Vagina (tissue), 2 donors: Measurements from ENCODE around the gene FBXL16. TPM values are rescaled to one million over a fixed set of nuclear protein-coding genes. Genes with fewer than 3 reads are reported as not detected.

Source experiments
- DNase-seq, 2 donors: peaks; one replicate each; pipeline ENCODE4 v3.0.0-alpha.2; 2017; ENCODE audit errors: extremely low spot score in 2 of 2
- H3K27ac ChIP-seq: fragments of 200-600 bp; sonication (generic); one replicate; pipeline ENCODE4 v1.5.1; 2019
- H3K27me3 ChIP-seq: fragments of 200-600 bp; sonication (generic); one replicate; pipeline ENCODE4 v1.5.1; 2019
- H3K36me3 ChIP-seq, 2 donors: fragments of 200-600 bp; sonication (generic); one replicate each; pipeline ENCODE4 v1.5.1; 2017 to 2019
- H3K4me1 ChIP-seq: fragments of 200-600 bp; sonication (generic); one replicate; pipeline ENCODE4 v1.5.1; 2019
- H3K4me3 ChIP-seq, 2 donors: fragments of 200-600 bp; sonication (generic); 1 replicate in 1 of 2; 2 replicates in 1 of 2; pipeline ENCODE4 v1.5.1; 2016 to 2019
- H3K9me3 ChIP-seq: fragments of 200-600 bp; sonication (generic); one replicate; pipeline ENCODE4 v1.5.1; 2019
- CTCF ChIP-seq, 3 experiments: fragments of 450-650 bp in 2 of 3; fragments of 200-600 bp in 1 of 3; sonication (generic) in 1 of 3; IDR thresholded peaks; one replicate each; pipeline ENCODE4 v1.5.1; 2017 to 2019; ENCODE audit warnings: antibody characterized with exemption in 3 of 3, mild to moderate bottlenecking in 2 of 3, moderate library complexity in 2 of 3
- POLR2A ChIP-seq, 2 donors: fragments of 450-650 bp; IDR thresholded peaks; one replicate each; pipeline ENCODE4 v1.6.1; 2017; ENCODE audit warnings: antibody characterized with exemption in 2 of 2, mild to moderate bottlenecking in 2 of 2, moderate library complexity in 2 of 2
- POLR2AphosphoS5 ChIP-seq, 2 donors: sonication (generic); formaldehyde crosslinking; IDR thresholded peaks; one replicate each; pipeline ENCODE4 v1.9.0; 2017; ENCODE audit warnings: antibody characterized with exemption in 2 of 2, mild to moderate bottlenecking in 2 of 2, low read depth in 1 of 2; ENCODE audit not compliant: insufficient read depth in 1 of 2
- intact Hi-C: fragments of 100-400 bp; cut with DNase I; formaldehyde crosslinking; loops from one replicate; pipeline ENCODE4 v1.15.1; 2023
- total RNA-seq: library from RNA; depleted of rRNA; stranded (reverse); fragments of >200 nt; gene quantifications from one replicate; pipeline ENCODE4 v1.2.3, GENCODE V29; 2016

Gene FBXL16
- total RNA-seq, 1 donor from 2014 or later, result 4.4 TPM

- Histone ChIP-seq H3K4me3 (no peak overlapping the region), H3K4me1 (peaks cover 70% of the 10 kb centered on the region), H3K36me3 (peaks cover 0 to 20% of the 10 kb centered on the region in 2 donors), H3K9me3 (no peaks in the 10 kb centered on the region), H3K27me3 (no peaks in the 10 kb centered on the region), H3K27ac (no peak overlapping the region)
- TF ChIP-seq CTCF (IDR thresholded peaks at IDR 0.05) (no peak), POLR2AphosphoS5 (IDR thresholded peaks at IDR 0.05; ENCODE audit: insufficient read depth in 1 of 2, low read depth in 1 of 2) (no peak), POLR2A (IDR thresholded peaks at IDR 0.05) (no peak)
- intact Hi-C loops, result no loop called here
- no peak for DNase-seq
These were observed 27.3 kb downstream of the FBXL16 start for GRCh38 chr16:678209-678857.

GRCh38 chr16:677316-678190, 28.0 kb downstream of the FBXL16 start:
- TF ChIP-seq CTCF (IDR thresholded peaks at IDR 0.05) (no peak), POLR2A (IDR thresholded peaks at IDR 0.05) (no peak), POLR2AphosphoS5 (IDR thresholded peaks at IDR 0.05; ENCODE audit: insufficient read depth in 1 of 2, low read depth in 1 of 2) (no peak)
- Histone ChIP-seq H3K9me3 (no peaks in the 10 kb centered on the region), H3K4me3 (no peak overlapping the region), H3K27ac (no peak overlapping the region), H3K36me3 (peaks cover 0 to 21% of the 10 kb centered on the region in 2 donors), H3K27me3 (no peaks in the 10 kb centered on the region), H3K4me1 (peaks cover 62% of the 10 kb centered on the region)
- DNase-seq, result no peak
- intact Hi-C loops, result no loop called here

GRCh38 chr16:676913-677312, 28.7 kb downstream of the FBXL16 start:
- intact Hi-C loops, result no loop called here
- Histone ChIP-seq H3K27ac (peak overlapping the region; percentile 15), H3K27me3 (no peaks in the 10 kb centered on the region), H3K4me3 (no peak overlapping the region), H3K36me3 (peaks cover 0 to 21% of the 10 kb centered on the region in 2 donors), H3K4me1 (peaks cover 56% of the 10 kb centered on the region), H3K9me3 (no peaks in the 10 kb centered on the region)
- no peak for DNase-seq
- TF ChIP-seq CTCF (IDR thresholded peaks at IDR 0.05) (no peak), POLR2AphosphoS5 (IDR thresholded peaks at IDR 0.05; ENCODE audit: insufficient read depth in 1 of 2, low read depth in 1 of 2) (no peak), POLR2A (IDR thresholded peaks at IDR 0.05) (no peak)

- no peaks in the 10 kb centered on the region for H3K9me3 ChIP-seq
- no peak for DNase-seq
- H3K4me1 ChIP-seq, result peaks cover 52% of the 10 kb centered on the region
- peaks cover 0 to 21% of the 10 kb centered on the region in 2 donors for H3K36me3 ChIP-seq
- H3K27me3 ChIP-seq, result no peaks in the 10 kb centered on the region
- peak overlapping the region; percentile 15 for H3K27ac ChIP-seq
- TF ChIP-seq POLR2A (IDR thresholded peaks at IDR 0.05), result no peak
- no peak for TF ChIP-seq CTCF (IDR thresholded peaks at IDR 0.05)
- no peak for TF ChIP-seq POLR2AphosphoS5 (IDR thresholded peaks at IDR 0.05; ENCODE audit: insufficient read depth in 1 of 2, low read depth in 1 of 2)
- no peak overlapping the region for H3K4me3 ChIP-seq
- intact Hi-C loops, result no loop called here
These were observed 29.1 kb downstream of the FBXL16 start for GRCh38 chr16:676565-676902.
